Stimulated activated CD8-positive, alpha-beta memory T cell treated with anti-CD3 and anti-CD28 coated beads, Interleukin-7, amount 100 ng/mL, for 48 hours (primary cell): ENCODE results near the gene MBD2.

Experiments used
- DNase-seq, 2 donors: peaks; one replicate each; pipeline ENCODE4 v3.0.0-alpha.2; 2020; ENCODE audit warnings: low read depth in 1 of 2; ENCODE audit errors: extremely low read depth in 1 of 2

Gene MBD2

GRCh38 chr18:54203914-54204313 is 20.6 kb downstream of the MBD2 start:
- no peak for DNase-seq

- no peak for DNase-seq
These were observed 21.6 kb downstream of the MBD2 start for GRCh38 chr18:54202851-54203250.

GRCh38 chr18:54197747-54198411 is 26.6 kb downstream of the MBD2 start:
- no peak for DNase-seq

GRCh38 chr18:54193786-54194185 is 30.7 kb downstream of the MBD2 start:
- no peak for DNase-seq

GRCh38 chr18:54192900-54193299 is 31.6 kb downstream of the MBD2 start:
- no peak for DNase-seq

- no peak for DNase-seq
These were observed 32.1 kb downstream of the MBD2 start for GRCh38 chr18:54192415-54192814.

- DNase-seq, result no peak
These were observed 33.1 kb downstream of the MBD2 start for GRCh38 chr18:54191352-54191751.

- no peak for DNase-seq
These were observed 37.1 kb downstream of the MBD2 start for GRCh38 chr18:54187372-54187771.

GRCh38 chr18:54184836-54185235 is 39.6 kb downstream of the MBD2 start:
- no peak for DNase-seq

GRCh38 chr18:54183390-54183789 is 41.1 kb downstream of the MBD2 start:
- DNase-seq, result no peak

GRCh38 chr18:54181856-54182602 is 42.4 kb downstream of the MBD2 start:
- no peak for DNase-seq

GRCh38 chr18:54173980-54174630 is 50.4 kb downstream of the MBD2 start:
- no peak for DNase-seq

GRCh38 chr18:54173250-54173649 is 51.2 kb downstream of the MBD2 start:
- no peak for DNase-seq

GRCh38 chr18:54169431-54170403 is 54.8 kb downstream of the MBD2 start:
- no peak for DNase-seq

- DNase-seq, result no peak
These were observed 59.0 kb downstream of the MBD2 start for GRCh38 chr18:54165450-54165849.

GRCh38 chr18:54163453-54163852 is 61.0 kb downstream of the MBD2 start:
- DNase-seq, result no peak

GRCh38 chr18:54162431-54162830 is 62.0 kb downstream of the MBD2 start:
- no peak for DNase-seq

- DNase-seq, result no peak
These were observed 63.2 kb downstream of the MBD2 start for GRCh38 chr18:54161267-54161666.

- DNase-seq, result no peak
These were observed 64.6 kb downstream of the MBD2 start for GRCh38 chr18:54159906-54160305.

GRCh38 chr18:54157646-54158385 is 66.7 kb downstream of the MBD2 start:
- DNase-seq, result no peak
